BLaER1 (cell line): Measurements from ENCODE around the gene TYK2.

Experiments
- H3K27ac ChIP-seq: shearing (Covaris generic); formaldehyde crosslinking; 2 replicates; pipeline ENCODE4 v1.8.1; 2022
- H3K27me3 ChIP-seq: shearing (Covaris generic); formaldehyde crosslinking; 2 replicates; pipeline ENCODE4 v1.8.1; 2022
- H3K36me3 ChIP-seq: shearing (Covaris generic); formaldehyde crosslinking; 2 replicates; pipeline ENCODE4 v1.8.1; 2022
- H3K4me1 ChIP-seq: shearing (Covaris generic); formaldehyde crosslinking; 2 replicates; pipeline ENCODE4 v1.8.1; 2022
- H3K4me2 ChIP-seq: shearing (Covaris generic); formaldehyde crosslinking; 2 replicates; pipeline ENCODE4 v1.8.1; 2022
- H3K4me3 ChIP-seq: shearing (Covaris generic); formaldehyde crosslinking; 2 replicates; pipeline ENCODE4 v1.8.1; 2022
- H3K9ac ChIP-seq: shearing (Covaris generic); formaldehyde crosslinking; 2 replicates; pipeline ENCODE4 v1.8.1; 2022
- H3K9me3 ChIP-seq: shearing (Covaris generic); formaldehyde crosslinking; 2 replicates; pipeline ENCODE4 v1.8.1; 2022
- H4K20me1 ChIP-seq: shearing (Covaris generic); formaldehyde crosslinking; 2 replicates; pipeline ENCODE4 v1.8.1; 2022
- Cebpa-rat ChIP-seq: shearing (Covaris generic); IDR thresholded peaks from 2 replicates; pipeline ENCODE4 v1.8.1; 2022

The TYK2 gene

GRCh38 chr19:10380313-10381102 is at the start of gene TYK2:
TSS of gene TYK2 (minus strand) at chr19:10380572. CDS start at chr19:10378406, 2,166 bp downstream.
- Histone ChIP-seq H3K27ac (peak within 1 kb of the TSS; percentile 79), H3K4me2 (peak within 1 kb of the TSS; percentile 98), H3K36me3 (peaks cover 25% of the 10 kb centered on the region), H3K9me3 (no peaks in the 10 kb centered on the region), H3K27me3 (no peaks in the 10 kb centered on the region), H3K9ac (peak within 1 kb of the TSS; percentile 89), H3K4me3 (peak within 1 kb of the TSS; percentile 89), H3K4me1 (peaks cover 19% of the 10 kb centered on the region), H4K20me1 (no peaks in the 10 kb centered on the region)
- TF ChIP-seq Cebpa-rat = no peak

- Histone ChIP-seq H3K27me3 (no peaks in the 10 kb centered on the region), H3K9ac (no peak overlapping the region), H3K4me2 (peak overlapping the region; percentile 67), H4K20me1 (peaks cover 92% of the 10 kb centered on the region), H3K4me3 (no peak overlapping the region), H3K9me3 (no peaks in the 10 kb centered on the region), H3K4me1 (peaks cover 97% of the 10 kb centered on the region), H3K27ac (no peak overlapping the region), H3K36me3 (no peaks in the 10 kb centered on the region)
- no peak for TF ChIP-seq Cebpa-rat
These were observed 48.6 kb upstream of the TYK2 start for GRCh38 chr19:10428996-10429381.

- TF ChIP-seq Cebpa-rat = no peak
- Histone ChIP-seq H3K27me3 (no peaks in the 10 kb centered on the region), H3K9me3 (no peaks in the 10 kb centered on the region), H3K27ac (peak overlapping the region; percentile 7; the same call in 1 of the 2 replicates), H3K9ac (no peak overlapping the region), H4K20me1 (peaks cover 94% of the 10 kb centered on the region), H3K4me2 (peak overlapping the region; percentile 67), H3K4me1 (peaks cover 97% of the 10 kb centered on the region), H3K36me3 (no peaks in the 10 kb centered on the region), H3K4me3 (no peak overlapping the region)
These were observed 46.8 kb upstream of the TYK2 start for GRCh38 chr19:10427169-10427568.

DNA sequence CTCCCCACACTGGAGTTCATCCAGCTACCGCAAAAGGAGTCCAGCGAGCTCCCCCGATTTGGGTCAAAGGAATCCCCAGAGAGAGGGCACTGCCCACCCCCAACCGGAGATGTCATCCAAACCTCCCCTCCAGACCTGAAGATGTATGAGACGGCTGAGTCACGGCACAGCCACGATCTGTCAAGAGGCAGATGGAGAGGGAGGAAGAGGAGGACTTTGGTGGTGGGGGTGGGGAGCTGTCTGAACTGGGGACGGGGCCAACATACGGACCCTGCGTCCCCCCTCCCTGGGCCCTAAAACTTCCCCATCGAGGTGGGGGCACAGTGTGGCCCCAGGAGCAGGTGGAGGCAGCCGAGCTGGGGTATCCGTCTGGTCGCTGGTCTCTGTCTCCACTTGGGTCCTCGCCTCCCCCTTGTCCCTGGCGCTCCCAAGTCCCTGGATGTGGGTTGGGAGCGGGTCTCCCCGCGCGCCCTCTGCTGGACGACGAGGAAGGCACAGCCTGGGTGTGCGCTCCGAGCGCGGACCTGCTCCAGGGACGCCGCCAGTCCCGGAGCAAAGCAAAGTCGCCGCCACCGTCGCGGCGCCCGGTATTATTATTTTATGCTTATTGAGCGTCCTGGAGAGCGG is 43.8 kb upstream of the TYK2 start:
- Histone ChIP-seq H3K27ac (peak overlapping the region; percentile 39), H3K4me1 (peaks cover 80% of the 10 kb centered on the region), H3K36me3 (no peaks in the 10 kb centered on the region), H3K27me3 (no peaks in the 10 kb centered on the region), H4K20me1 (peaks cover 85% of the 10 kb centered on the region), H3K9ac (peak overlapping the region; percentile 77), H3K4me3 (peak overlapping the region; percentile 63), H3K4me2 (peak overlapping the region; percentile 98), H3K9me3 (no peaks in the 10 kb centered on the region)
- no peak for TF ChIP-seq Cebpa-rat

DNA sequence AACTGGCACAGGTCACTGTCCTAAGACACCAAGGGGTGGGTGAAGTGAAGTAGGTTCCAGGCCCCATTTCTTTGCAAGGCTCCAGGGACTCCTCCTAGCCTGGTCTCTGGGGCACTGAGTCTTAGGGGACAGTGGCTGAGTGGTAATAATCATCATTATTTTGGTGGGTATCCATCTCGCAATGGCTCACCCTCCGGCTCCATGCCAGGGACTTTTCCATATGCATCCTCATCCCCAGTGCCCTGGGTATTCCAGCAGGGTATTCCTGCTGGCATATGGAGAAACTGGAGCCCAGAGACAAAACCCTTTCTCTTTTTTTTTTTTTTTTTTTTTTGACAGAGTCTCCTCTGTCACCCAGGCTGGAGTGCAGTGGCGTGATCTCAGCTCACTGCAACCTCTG is 42.5 kb upstream of the TYK2 start:
- H3K9me3 ChIP-seq = no peaks in the 10 kb centered on the region
- peaks cover 76% of the 10 kb centered on the region for H3K4me1 ChIP-seq
- no peak overlapping the region for H3K4me3 ChIP-seq
- H3K27ac ChIP-seq = no peak overlapping the region
- no peak for TF ChIP-seq Cebpa-rat
- H3K36me3 ChIP-seq = no peaks in the 10 kb centered on the region
- H3K9ac ChIP-seq = no peak overlapping the region
- H3K4me2 ChIP-seq = peak overlapping the region; percentile 93
- H3K27me3 ChIP-seq = no peaks in the 10 kb centered on the region
- peaks cover 79% of the 10 kb centered on the region for H4K20me1 ChIP-seq

DNA sequence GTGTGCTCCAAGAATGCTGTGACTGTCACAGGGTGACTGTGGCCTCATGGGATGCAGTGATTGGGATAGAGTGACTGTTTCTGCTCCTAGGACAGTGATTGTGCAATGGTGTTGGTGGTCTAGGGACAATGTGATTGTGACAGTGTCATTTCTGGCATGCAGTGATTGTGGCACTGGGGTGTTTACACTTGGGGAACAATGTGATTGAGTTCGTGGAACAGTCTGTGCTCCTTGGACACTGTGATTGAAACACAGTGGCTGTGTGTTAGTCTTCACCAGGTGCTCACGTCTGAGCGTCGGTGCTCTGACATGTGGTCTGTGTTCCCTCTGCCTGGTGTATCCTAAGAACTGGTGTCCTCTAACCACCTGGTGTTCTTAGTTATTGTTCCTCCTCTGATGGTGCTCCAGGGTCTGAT is 41.7 kb upstream of the TYK2 start:
- no peak overlapping the region for H3K27ac ChIP-seq

DNA sequence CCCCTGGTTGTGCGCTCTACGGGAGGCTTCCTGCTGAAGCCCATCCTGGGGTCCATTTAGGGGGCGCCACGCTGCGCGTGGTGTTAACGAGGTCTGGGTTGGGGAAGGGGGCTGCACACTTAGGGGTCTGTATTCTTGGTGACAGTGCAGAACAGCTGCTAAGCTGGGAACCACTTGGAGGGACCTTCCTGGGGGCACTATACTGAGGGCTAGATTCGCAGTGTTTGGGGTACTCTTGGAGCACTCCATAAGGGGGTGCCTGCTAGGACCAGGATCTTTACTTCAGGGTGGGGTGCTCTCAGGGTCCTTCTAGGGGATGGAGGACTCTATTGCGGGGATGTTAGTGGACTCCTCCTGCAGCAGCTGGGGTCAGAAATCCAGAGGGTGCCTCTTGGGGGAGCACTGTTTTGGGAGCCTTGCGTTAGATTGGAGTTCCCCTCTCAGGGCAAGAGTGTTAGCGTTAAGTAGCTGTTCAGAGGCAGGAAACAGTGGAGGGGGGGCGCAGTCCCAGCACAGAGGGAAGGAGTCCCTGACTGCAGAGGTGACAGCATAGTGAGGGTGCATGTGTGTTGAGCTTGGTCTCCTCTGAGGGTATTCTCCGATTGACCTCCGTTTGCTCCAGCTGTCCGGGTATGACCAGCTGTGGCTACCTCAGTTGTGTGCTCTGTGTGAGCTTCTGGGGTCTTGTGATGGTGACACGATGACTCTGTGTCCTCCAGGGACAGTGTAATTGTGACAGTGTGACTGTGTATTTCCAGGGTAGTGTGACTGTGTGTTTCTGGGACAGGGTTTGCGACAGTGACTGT is 41.1 kb upstream of the TYK2 start:
- peaks cover 72% of the 10 kb centered on the region for H3K4me1 ChIP-seq
- no peaks in the 10 kb centered on the region for H3K9me3 ChIP-seq
- no peaks in the 10 kb centered on the region for H3K36me3 ChIP-seq
- H3K4me3 ChIP-seq = peak overlapping the region; percentile 95
- H3K27ac ChIP-seq = peak overlapping the region; percentile 90
- H4K20me1 ChIP-seq = peaks cover 72% of the 10 kb centered on the region
- peak overlapping the region; percentile 92 for H3K9ac ChIP-seq
- no peak for TF ChIP-seq Cebpa-rat
- H3K27me3 ChIP-seq = no peaks in the 10 kb centered on the region
- H3K4me2 ChIP-seq = peak overlapping the region; percentile 93

More for the DNA sequence above, 41.7 kb upstream of the TYK2 start:
- Histone ChIP-seq H3K9me3 (no peaks in the 10 kb centered on the region), H3K27me3 (no peaks in the 10 kb centered on the region), H3K36me3 (no peaks in the 10 kb centered on the region), H3K9ac (peak overlapping the region; percentile 92), H4K20me1 (peaks cover 78% of the 10 kb centered on the region), H3K4me2 (peak overlapping the region; percentile 93), H3K4me3 (peak overlapping the region; percentile 95), H3K4me1 (peaks cover 76% of the 10 kb centered on the region)
- TF ChIP-seq Cebpa-rat = peak; percentile 72; the same call in 1 of the 2 replicates

DNA sequence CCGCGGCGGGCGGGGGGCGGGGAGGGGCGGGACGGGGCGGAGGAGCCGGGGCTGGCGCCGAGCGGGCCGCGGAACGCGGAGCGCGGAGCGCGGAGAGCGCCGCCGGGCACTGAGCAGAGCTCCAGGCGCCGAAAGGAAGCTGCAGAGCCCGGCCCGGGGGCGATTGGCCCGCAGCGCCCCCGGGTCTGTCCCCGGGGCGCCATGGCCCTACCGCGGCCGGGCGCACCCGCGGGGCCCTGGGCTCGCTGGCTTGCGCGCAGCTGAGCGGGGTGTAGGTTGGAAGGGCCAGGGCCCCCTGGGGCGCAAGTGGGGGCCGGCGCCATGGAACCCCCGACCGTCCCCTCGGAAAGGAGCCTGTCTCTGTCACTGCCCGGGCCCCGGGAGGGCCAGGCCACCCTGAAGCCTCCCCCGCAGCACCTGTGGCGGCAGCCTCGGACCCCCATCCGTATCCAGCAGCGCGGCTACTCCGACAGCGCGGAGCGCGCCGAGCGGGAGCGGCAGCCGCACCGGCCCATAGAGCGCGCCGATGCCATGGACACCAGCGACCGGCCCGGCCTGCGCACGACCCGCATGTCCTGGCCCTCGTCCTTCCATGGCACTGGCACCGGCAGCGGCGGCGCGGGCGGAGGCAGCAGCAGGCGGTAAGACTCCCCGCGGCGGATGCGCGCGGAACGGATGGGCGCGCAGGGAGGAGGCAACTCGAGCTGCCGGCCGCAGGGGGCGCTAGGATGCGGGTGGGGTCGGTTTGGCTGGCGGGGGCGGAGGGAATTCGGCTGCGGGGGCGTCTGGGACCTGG is 40.3 kb upstream of the TYK2 start, which contains the start of gene PDE4A:
PDE4A (plus strand) TSS at position 95 of the 796 bp plus-strand sequence; CDS start at position 322, 227 bp downstream.
- no peaks in the 10 kb centered on the region for H3K36me3 ChIP-seq
- H3K4me1 ChIP-seq = peaks cover 70% of the 10 kb centered on the region
- H3K4me3 ChIP-seq = peak within 1 kb of the TSS; percentile 95
- TF ChIP-seq Cebpa-rat = no peak
- no peaks in the 10 kb centered on the region for H3K9me3 ChIP-seq
- H3K27me3 ChIP-seq = no peaks in the 10 kb centered on the region
- H3K27ac ChIP-seq = peak within 1 kb of the TSS; percentile 95
- H4K20me1 ChIP-seq = peaks cover 64% of the 10 kb centered on the region
- H3K9ac ChIP-seq = peak within 1 kb of the TSS; percentile 92
- H3K4me2 ChIP-seq = peak within 1 kb of the TSS; percentile 97
